ENCODE measurements around the gene RAPGEF4.

RAPGEF4 gene

DNA sequence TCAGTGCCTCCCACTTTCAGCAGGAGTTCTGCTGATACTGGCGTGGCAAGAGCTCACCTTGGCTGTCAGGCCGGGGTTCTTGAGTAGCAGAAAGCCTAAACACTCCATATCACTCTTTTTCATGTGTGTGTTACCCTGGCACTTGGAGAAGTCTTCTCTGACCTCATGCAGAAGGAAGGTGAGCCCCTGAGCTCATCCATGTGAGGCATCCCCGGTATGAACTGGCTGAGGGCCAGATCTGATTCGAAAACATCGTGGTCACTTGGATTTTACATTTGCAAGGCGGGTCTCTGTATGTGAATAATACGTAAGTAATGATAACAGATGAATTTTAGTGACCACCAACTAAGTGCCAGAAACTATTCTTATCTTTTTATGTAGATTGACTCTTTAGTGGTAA is 93.6 kb downstream of the RAPGEF4 start:
- Histone ChIP-seq H3K4me3 (ENCODE audit: low read depth, low read length) (no peak overlapping the region), H3K79me2 (ENCODE audit: control insufficient read depth, insufficient read depth, low read length, poor library complexity) (no peaks in the 10 kb centered on the region), H3K4me1 (ENCODE audit: control insufficient read depth in 1 of 2, insufficient read depth in 2 of 2, low read length in 2 of 2) (no peaks in the 10 kb centered on the region), H4K91ac (ENCODE audit: low read depth, low read length) (no peak overlapping the region), H2AK5ac (ENCODE audit: low read length) (no peak overlapping the region), H3K9me3 (ENCODE audit: insufficient read depth, low read depth, low read length) (no peaks in the 10 kb centered on the region), H2BK120ac (ENCODE audit: insufficient read depth, low read length, poor library complexity) (no peak overlapping the region), H3K23ac (ENCODE audit: low read length) (no peak overlapping the region), H3K4ac (ENCODE audit: low read depth, low read length) (no peak overlapping the region), H4K8ac (ENCODE audit: low read depth, low read length) (no peak overlapping the region), H3K18ac (ENCODE audit: low read length) (no peak overlapping the region), H2BK5ac (ENCODE audit: low read depth, low read length, poor library complexity) (no peak overlapping the region), H4K12ac (ENCODE audit: low read depth, low read length) (no peak overlapping the region), H3K79me1 (ENCODE audit: low read length) (no peaks in the 10 kb centered on the region), H2AFZ (ENCODE audit: insufficient read depth, low read length, poor library complexity) (no peak overlapping the region), H3K27me3 (ENCODE audit: insufficient read depth, low read length) (no peaks in the 10 kb centered on the region), H3K14ac (ENCODE audit: low read length) (no peak overlapping the region), H3K36me3 (ENCODE audit: control insufficient read depth in 1 of 2, insufficient read depth in 2 of 2, low read length in 2 of 2) (no peaks in the 10 kb centered on the region), H2BK12ac (ENCODE audit: low read length) (no peak overlapping the region), H3K27ac (ENCODE audit: low read depth, low read length) (no peak overlapping the region), H3K9ac (ENCODE audit: low read length) (no peak overlapping the region), H3K4me2 (ENCODE audit: low read length) (no peak overlapping the region)
- DNase-seq = peak; percentile 90 to 98
- no CpG with 5 or more reads among the region's 7 CpGs for WGBS (ENCODE audit: extremely low coverage, insufficient coverage, insufficient read length)

DNA sequence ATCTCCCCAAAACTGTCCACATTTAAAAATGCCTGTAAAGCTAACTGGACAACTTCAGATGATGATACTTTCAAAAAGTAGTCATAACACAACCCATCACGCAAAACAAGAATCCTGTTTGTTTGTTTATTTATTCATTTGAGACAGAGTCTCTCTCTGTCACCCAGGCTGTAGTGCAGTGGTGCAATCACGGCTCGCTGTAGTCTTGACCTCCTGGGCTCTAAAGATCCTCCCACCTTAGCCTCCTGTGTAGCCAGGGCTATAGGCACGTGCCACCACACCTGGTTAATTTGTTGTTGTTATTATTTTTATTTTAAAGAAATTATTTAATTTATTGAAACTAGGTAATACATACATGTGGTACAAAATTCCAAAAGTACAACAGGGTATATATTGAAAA is 94.8 kb downstream of the RAPGEF4 start:
- Histone ChIP-seq H2BK12ac (ENCODE audit: low read length) (no peak overlapping the region), H4K12ac (ENCODE audit: low read depth, low read length) (no peak overlapping the region), H3K27me3 (ENCODE audit: insufficient read depth, low read length) (no peaks in the 10 kb centered on the region), H2BK5ac (ENCODE audit: low read depth, low read length, poor library complexity) (no peak overlapping the region), H3K36me3 (ENCODE audit: control insufficient read depth in 1 of 2, insufficient read depth in 2 of 2, low read length in 2 of 2) (no peaks in the 10 kb centered on the region), H3K23ac (ENCODE audit: low read length) (no peak overlapping the region), H3K14ac (ENCODE audit: low read length) (no peak overlapping the region), H3K4ac (ENCODE audit: low read depth, low read length) (no peak overlapping the region), H3K9ac (ENCODE audit: low read length) (no peak overlapping the region), H4K8ac (ENCODE audit: low read depth, low read length) (no peak overlapping the region), H3K79me1 (ENCODE audit: low read length) (no peaks in the 10 kb centered on the region), H3K9me3 (ENCODE audit: insufficient read depth, low read depth, low read length) (no peaks in the 10 kb centered on the region), H3K27ac (ENCODE audit: low read depth, low read length) (no peak overlapping the region), H2AFZ (ENCODE audit: insufficient read depth, low read length, poor library complexity) (no peak overlapping the region), H4K91ac (ENCODE audit: low read depth, low read length) (no peak overlapping the region), H2BK120ac (ENCODE audit: insufficient read depth, low read length, poor library complexity) (no peak overlapping the region), H3K79me2 (ENCODE audit: control insufficient read depth, insufficient read depth, low read length, poor library complexity) (no peaks in the 10 kb centered on the region), H3K4me1 (ENCODE audit: control insufficient read depth in 1 of 2, insufficient read depth in 2 of 2, low read length in 2 of 2) (no peaks in the 10 kb centered on the region), H3K18ac (ENCODE audit: low read length) (no peak overlapping the region), H3K4me3 (ENCODE audit: low read depth, low read length) (no peak overlapping the region), H3K4me2 (ENCODE audit: low read length) (no peak overlapping the region), H2AK5ac (ENCODE audit: low read length) (no peak overlapping the region)
- no CpG with 5 or more reads among the region's 4 CpGs for WGBS (ENCODE audit: extremely low coverage, insufficient coverage, insufficient read length)
- peak in 1 of 2 donors; percentile 51 for DNase-seq

DNA sequence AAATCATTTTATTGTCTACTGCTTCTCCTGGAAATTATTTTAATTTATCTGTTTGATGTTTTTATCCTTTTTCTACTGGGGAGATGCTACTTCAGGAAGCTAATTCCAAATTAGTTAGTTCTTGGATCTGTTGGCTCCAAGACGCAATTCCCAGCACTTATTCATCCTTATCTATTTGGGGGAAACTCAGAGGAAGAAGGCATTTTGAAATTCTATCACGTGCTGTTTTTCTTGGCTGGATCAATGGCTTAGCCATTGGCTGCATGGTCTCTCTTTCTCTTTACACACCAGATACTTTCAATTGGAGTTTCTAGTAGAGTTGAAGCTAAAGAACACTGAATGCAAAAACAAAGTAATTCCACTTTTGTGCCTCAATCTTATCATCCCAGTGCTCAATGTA is 98.3 kb downstream of the RAPGEF4 start:
- Histone ChIP-seq H3K4me3 (ENCODE audit: low read depth, low read length) (no peak overlapping the region), H3K9ac (ENCODE audit: low read length) (no peak overlapping the region), H2BK120ac (ENCODE audit: insufficient read depth, low read length, poor library complexity) (no peak overlapping the region), H3K4ac (ENCODE audit: low read depth, low read length) (no peak overlapping the region), H4K91ac (ENCODE audit: low read depth, low read length) (no peak overlapping the region), H3K9me3 (ENCODE audit: insufficient read depth, low read depth, low read length) (no peaks in the 10 kb centered on the region), H3K14ac (ENCODE audit: low read length) (no peak overlapping the region), H2AK5ac (ENCODE audit: low read length) (no peak overlapping the region), H3K18ac (ENCODE audit: low read length) (no peak overlapping the region), H3K27ac (ENCODE audit: low read depth, low read length) (no peak overlapping the region), H3K79me1 (ENCODE audit: low read length) (peaks cover 4% of the 10 kb centered on the region), H3K23ac (ENCODE audit: low read length) (no peak overlapping the region), H4K12ac (ENCODE audit: low read depth, low read length) (no peak overlapping the region), H3K4me2 (ENCODE audit: low read length) (no peak overlapping the region), H4K8ac (ENCODE audit: low read depth, low read length) (no peak overlapping the region), H3K4me1 (ENCODE audit: control insufficient read depth in 1 of 2, insufficient read depth in 2 of 2, low read length in 2 of 2) (peaks cover 2 to 4% of the 10 kb centered on the region in 2 experiments), H3K79me2 (ENCODE audit: control insufficient read depth, insufficient read depth, low read length, poor library complexity) (no peaks in the 10 kb centered on the region), H2BK12ac (ENCODE audit: low read length) (no peak overlapping the region), H2AFZ (ENCODE audit: insufficient read depth, low read length, poor library complexity) (no peak overlapping the region), H3K27me3 (ENCODE audit: insufficient read depth, low read length) (no peaks in the 10 kb centered on the region), H3K36me3 (ENCODE audit: control insufficient read depth in 1 of 2, insufficient read depth in 2 of 2, low read length in 2 of 2) (no peaks in the 10 kb centered on the region), H2BK5ac (ENCODE audit: low read depth, low read length, poor library complexity) (no peak overlapping the region)
- no peak for DNase-seq
- WGBS (ENCODE audit: extremely low coverage, insufficient coverage, insufficient read length) = no CpG with 5 or more reads among the region's 2 CpGs

DNA sequence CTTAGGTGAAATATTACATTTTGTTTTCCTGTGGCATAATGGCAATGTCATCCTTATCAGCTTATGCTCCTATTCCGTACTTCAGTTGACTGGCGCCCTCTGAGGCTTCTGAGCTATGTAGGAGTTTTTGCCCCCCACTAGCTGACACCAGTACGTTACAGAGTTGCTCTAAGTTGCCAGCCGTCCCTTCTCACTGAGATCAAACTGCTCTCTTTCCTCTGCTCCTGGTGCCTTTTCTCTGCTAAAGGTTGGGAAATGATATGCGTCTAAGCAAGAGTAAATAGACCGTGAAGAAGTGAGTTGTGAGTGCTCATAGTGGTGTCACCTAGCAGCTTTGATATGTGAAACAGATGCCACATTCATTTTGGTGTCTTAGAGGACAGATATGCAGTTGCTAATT is 99.2 kb downstream of the RAPGEF4 start:
- H2BK5ac ChIP-seq (ENCODE audit: low read depth, low read length, poor library complexity) = no peak overlapping the region

More for the DNA sequence above, 99.2 kb downstream of the RAPGEF4 start:
- DNase-seq = no peak
- Histone ChIP-seq H3K4me3 (ENCODE audit: low read depth, low read length) (no peak overlapping the region), H3K14ac (ENCODE audit: low read length) (no peak overlapping the region), H3K18ac (ENCODE audit: low read length) (no peak overlapping the region), H3K79me1 (ENCODE audit: low read length) (peaks cover 6% of the 10 kb centered on the region), H2BK120ac (ENCODE audit: insufficient read depth, low read length, poor library complexity) (no peak overlapping the region), H4K12ac (ENCODE audit: low read depth, low read length) (no peak overlapping the region), H3K23ac (ENCODE audit: low read length) (no peak overlapping the region), H3K4me2 (ENCODE audit: low read length) (no peak overlapping the region), H2AFZ (ENCODE audit: insufficient read depth, low read length, poor library complexity) (no peak overlapping the region), H4K91ac (ENCODE audit: low read depth, low read length) (no peak overlapping the region), H3K27ac (ENCODE audit: low read depth, low read length) (no peak overlapping the region), H2BK12ac (ENCODE audit: low read length) (peak overlapping the region; percentile 10), H2AK5ac (ENCODE audit: low read length) (no peak overlapping the region), H3K4me1 (ENCODE audit: control insufficient read depth in 1 of 2, insufficient read depth in 2 of 2, low read length in 2 of 2) (peaks cover 2 to 8% of the 10 kb centered on the region in 2 experiments), H4K8ac (ENCODE audit: low read depth, low read length) (no peak overlapping the region), H3K79me2 (ENCODE audit: control insufficient read depth, insufficient read depth, low read length, poor library complexity) (no peaks in the 10 kb centered on the region), H3K9me3 (ENCODE audit: insufficient read depth, low read depth, low read length) (no peaks in the 10 kb centered on the region), H3K9ac (ENCODE audit: low read length) (no peak overlapping the region), H3K27me3 (ENCODE audit: insufficient read depth, low read length) (no peaks in the 10 kb centered on the region), H3K36me3 (ENCODE audit: control insufficient read depth in 1 of 2, insufficient read depth in 2 of 2, low read length in 2 of 2) (no peaks in the 10 kb centered on the region), H3K4ac (ENCODE audit: low read depth, low read length) (no peak overlapping the region)
- no CpG with 5 or more reads among the region's 6 CpGs for WGBS (ENCODE audit: extremely low coverage, insufficient coverage, insufficient read length)

All from trophoblast cell (in vitro differentiated cells and primary cell).